K562 (cell line): Measurements from ENCODE around the gene ANAPC10. TPM values are rescaled to one million over a fixed set of nuclear protein-coding genes. Genes with fewer than 3 reads are reported as not detected.

Experiments used
- ATAC-seq: fragments of 200-7000 bp; cut with Tn5 transposase; 3 replicates; pipeline ENCODE4 v1.9.1; 2020; ENCODE audit warnings: moderate library complexity
- BruUV-seq: library from RNA; stranded (reverse); fragments of 400-500 nt; replicated peaks from 2 replicates; lab custom pipeline; 2021; lab: Mats Ljungman, UMichigan
- CTCF ChIA-PET: fragments of 300-600 bp; formaldehyde crosslinking; extraction: SDS; loops from one replicate; lab custom pipeline; 2021; ENCODE audit warnings: low intra/inter-chr PET ratio; lab: Yijun Ruan, JAX
- POLR2A ChIA-PET: fragments of 300-600, 350-650 bp; sonication (Branson Sonifier 250); formaldehyde crosslinking; extraction: SDS; loops from one replicate; lab custom pipeline; 2021; ENCODE audit warnings: antibody characterized with exemption, inconsistent platforms; lab: Yijun Ruan, JAX
- DNase-seq, 4 experiments: peaks; one replicate each; pipeline versions ENCODE4 v3.0.0 to v3.0.0-alpha.2; 2011 to 2018; ENCODE audit warnings: low spot score in 3 of 4, mixed read lengths in 3 of 4; ENCODE audit errors: extremely low read depth in 1 of 4
- FAIRE-seq: peaks from 2 replicates; lab custom pipeline; 2011; peaks lifted over from hg19 to GRCh38; lab: Jason Lieb, UNC
- H2AFZ ChIP-seq: 2 replicates; pipeline ENCODE4 v1.6.0; 2011; ENCODE audit warnings: low read depth, low read length, control low read depth, inconsistent platforms
- H3K27ac ChIP-seq: fragments of 200-600 bp; 3 replicates; pipeline ENCODE4 v1.8.0; 2011; ENCODE audit warnings: low read depth, mild to moderate bottlenecking, control low read depth, inconsistent platforms, low read length, moderate library complexity, mixed read lengths; ENCODE audit errors: extremely low read depth
- H3K27me3 ChIP-seq, 2 experiments: fragments of 300-600 bp in 1 of 2; 2 replicates in 1 of 2; 3 replicates in 1 of 2; pipeline versions ENCODE4 v1.6.0 to v1.8.0; 2011; ENCODE audit warnings: inconsistent platforms in 2 of 2, low read length in 2 of 2, mild to moderate bottlenecking in 1 of 2, mixed read lengths in 1 of 2, moderate library complexity in 1 of 2; ENCODE audit not compliant: control insufficient read depth in 2 of 2, insufficient read depth in 2 of 2
- H3K36me3 ChIP-seq: fragments of 300-600 bp; 3 replicates; pipeline ENCODE4 v1.8.0; 2011; ENCODE audit warnings: mild to moderate bottlenecking, low read length, inconsistent platforms; ENCODE audit not compliant: control insufficient read depth, insufficient read depth
- H3K4me1 ChIP-seq, 2 experiments: fragments of 200-600 bp in 1 of 2; replicated peaks in 1 of 2; 2 replicates in 1 of 2; 3 replicates in 1 of 2; pipeline versions ENCODE4 v1.5.1 to v1.8.0; 2011; ENCODE audit warnings: inconsistent platforms in 2 of 2, low read length in 2 of 2, mild to moderate bottlenecking in 1 of 2, mixed read lengths in 1 of 2, moderate library complexity in 1 of 2; ENCODE audit not compliant: control insufficient read depth in 2 of 2, insufficient read depth in 2 of 2
- H3K4me2 ChIP-seq: 2 replicates; pipeline ENCODE4 v1.6.1; 2011; ENCODE audit warnings: low read length, control low read depth, inconsistent platforms, mixed read lengths; ENCODE audit not compliant: insufficient read depth
- H3K4me3 ChIP-seq: fragments of 200-600 bp; sonication (generic), shearing (Covaris generic); 2 replicates; pipeline ENCODE4 v1.5.1; 2016; ENCODE audit warnings: control low read depth, inconsistent platforms
- H3K79me2 ChIP-seq: fragments of 200-600 bp; 3 replicates; pipeline ENCODE4 v1.8.0; 2011; ENCODE audit warnings: low read length, inconsistent platforms; ENCODE audit not compliant: control insufficient read depth, insufficient read depth
- H3K9ac ChIP-seq, 2 experiments: 2 replicates each; pipeline versions ENCODE4 v1.6.0 to v1.6.1; 2011; ENCODE audit warnings: low read depth in 2 of 2, low read length in 2 of 2, control low read depth in 1 of 2, inconsistent platforms in 1 of 2, mild to moderate bottlenecking in 1 of 2, mixed read lengths in 1 of 2; ENCODE audit not compliant: insufficient read depth in 1 of 2
- H3K9me1 ChIP-seq: one replicate; pipeline ENCODE4 v1.6.0; 2011; ENCODE audit warnings: inconsistent platforms, mild to moderate bottlenecking, low read length, moderate library complexity; ENCODE audit not compliant: control insufficient read depth, insufficient read depth
- H3K9me3 ChIP-seq: replicated peaks from 2 replicates; pipeline ENCODE4 v1.5.1; 2011; ENCODE audit warnings: low read depth, low read length, inconsistent platforms; ENCODE audit not compliant: control insufficient read depth, insufficient read depth
- H4K20me1 ChIP-seq: replicated peaks from 2 replicates; pipeline ENCODE4 v1.6.1; 2011; ENCODE audit warnings: low read length, inconsistent platforms, mixed read lengths; ENCODE audit not compliant: control insufficient read depth, insufficient read depth
- C11orf30 ChIP-seq: fragments of 450-650 bp; IDR thresholded peaks from 2 replicates; pipeline ENCODE4 v1.6.1; 2016; ENCODE audit warnings: low read depth, mild to moderate bottlenecking
- CTCFL ChIP-seq: IDR thresholded peaks from 2 replicates; pipeline ENCODE4 v1.6.1; 2011; ENCODE audit warnings: borderline replicate concordance, low read depth, mild to moderate bottlenecking, moderate library complexity, low read length; ENCODE audit not compliant: insufficient read depth, poor library complexity, severe bottlenecking
- NFE2 ChIP-seq: IDR thresholded peaks from 2 replicates; pipeline ENCODE4 v1.6.1; 2014; ENCODE audit warnings: antibody characterized with exemption, low read depth
- THRB ChIP-seq: fragments of 450-650 bp; formaldehyde crosslinking; conservative IDR thresholded peaks from 2 replicates; pipeline ENCODE4 v1.4.0; 2022; ENCODE audit warnings: mild to moderate bottlenecking, missing genetic modification characterization
- whole genome bisulfite sequencing: fragments of 100-300 bp; shearing (Covaris generic); methylation state at CpG from one replicate; pipeline ENCODE4 v1.1.6; 2016; ENCODE audit warnings: low coverage, mixed read lengths; ENCODE audit not compliant: insufficient coverage; ENCODE audit errors: missing lambda C conversion rate; 5-methylcytosine and 5-hydroxymethylcytosine counted together
- in situ Hi-C: fragments of 300-500 bp; cut with MboI; formaldehyde crosslinking; loops from 4 replicates; pipeline ENCODE4 v1.15.0; 2018; ENCODE audit warnings: inconsistent platforms, mixed read lengths
- intact Hi-C: fragments of 100-400 bp; cut with micrococcal nuclease; formaldehyde crosslinking; loops from 2 replicates; pipeline ENCODE4 v1.14.2; 2022
- polyA plus RNA-seq, 8 experiments: library from polyadenylated mRNA; depleted of rRNA in 4 of 8; stranded (reverse) in 5 of 8; unstranded in 3 of 8; fragments of >200 nt; fragmentation: Nextera tagmentation in 2 of 8; fragmentation: Illumina TruSeq in 1 of 8; extraction: Ambion mirVana in 2 of 8; extraction: Trizol in 1 of 8; gene quantifications; 2 replicates each; pipeline versions ENCODE4 v1.2.1 to v1.2.3, GENCODE V29; 2011 to 2014; ENCODE audit warnings: inconsistent platforms in 1 of 8, missing spikeins in 1 of 8
- total RNA-seq, 7 experiments: library from RNA; depleted of rRNA in 6 of 7; stranded (reverse); fragments of >200 nt in 6 of 7; fragmentation: Illumina TruSeq in 2 of 7; extraction: Trizol in 2 of 7; gene quantifications; 2 replicates each; pipeline versions ENCODE4 v1.2.1 to v1.2.3, GENCODE V29; 2011 to 2021; ENCODE audit warnings: low replicate concordance in 1 of 7

Gene ANAPC10
- total and polyA plus RNA-seq, 9 of the 15 experiments (the other 6 are each of a cell fraction or from before 2014, with no cell fraction given) = 31.0 to 96.2 (median 60.3) TPM

GRCh38 chr4:145014365-145014764 lies 83.6 kb downstream of the ANAPC10 start:
- no peaks in the 10 kb centered on the region for H3K9me1 ChIP-seq
- intact Hi-C loops = no loop called here
- no peak overlapping the region for H3K4me3 ChIP-seq
- ChIA-PET POLR2A (interaction anchor here (0.8 kb wide), 1 partner anchor 22 kb away, joined by 5 read pairs; no protein-coding TSS in a partner anchor), CTCF (no interaction called here)
- no peak overlapping the region for H3K9ac ChIP-seq
- H3K4me2 ChIP-seq = no peak overlapping the region
- no peaks in the 10 kb centered on the region for H3K27me3 ChIP-seq
- BruUV-seq = no TSS peak
- 84% methylated on average over 4 of the region's 4 CpGs for WGBS
- in situ Hi-C loops = no loop called here
- H3K9me3 ChIP-seq = 0 out of 2 replicates have a peak, but pooled peaks cover 2% of the 10 kb centered on the region
- H3K79me2 ChIP-seq = peaks cover 14% of the 10 kb centered on the region; the same call in 2 of the 3 replicates
- DNase-seq (no peak), ATAC-seq (peak; percentile 55), FAIRE-seq (no peak)
- H4K20me1 ChIP-seq = no peaks in the 10 kb centered on the region
- no peaks in the 10 kb centered on the region for H3K36me3 ChIP-seq
- H3K27ac ChIP-seq = no peak overlapping the region
- H3K4me1 ChIP-seq = peaks cover 0 to 5% of the 10 kb centered on the region in 2 experiments; a peak in 1 of 5 replicates
- TF ChIP-seq THRB (no peak), C11orf30 (peak; percentile 13; the same call in 1 of the 2 replicates), NFE2 (peak; percentile 33; the same call in 1 of the 2 replicates), CTCFL (peak; percentile 27)
- no peak overlapping the region for H2AFZ ChIP-seq
